VCaP (cell line): ENCODE measurements around the gene ADGRL3.

Source experiments
- H3K27ac ChIP-seq: fragments of 450-650 bp; 2 replicates; pipeline ENCODE4 v1.5.1; 2017
- TF ChIP-seq, protein P1 (sequence below): fragments of 450-650 bp; conservative IDR thresholded peaks from 2 replicates; pipeline ENCODE4 v1.5.1; 2017; ENCODE audit warnings: mild to moderate bottlenecking, moderate library complexity

The ADGRL3 gene

DNA sequence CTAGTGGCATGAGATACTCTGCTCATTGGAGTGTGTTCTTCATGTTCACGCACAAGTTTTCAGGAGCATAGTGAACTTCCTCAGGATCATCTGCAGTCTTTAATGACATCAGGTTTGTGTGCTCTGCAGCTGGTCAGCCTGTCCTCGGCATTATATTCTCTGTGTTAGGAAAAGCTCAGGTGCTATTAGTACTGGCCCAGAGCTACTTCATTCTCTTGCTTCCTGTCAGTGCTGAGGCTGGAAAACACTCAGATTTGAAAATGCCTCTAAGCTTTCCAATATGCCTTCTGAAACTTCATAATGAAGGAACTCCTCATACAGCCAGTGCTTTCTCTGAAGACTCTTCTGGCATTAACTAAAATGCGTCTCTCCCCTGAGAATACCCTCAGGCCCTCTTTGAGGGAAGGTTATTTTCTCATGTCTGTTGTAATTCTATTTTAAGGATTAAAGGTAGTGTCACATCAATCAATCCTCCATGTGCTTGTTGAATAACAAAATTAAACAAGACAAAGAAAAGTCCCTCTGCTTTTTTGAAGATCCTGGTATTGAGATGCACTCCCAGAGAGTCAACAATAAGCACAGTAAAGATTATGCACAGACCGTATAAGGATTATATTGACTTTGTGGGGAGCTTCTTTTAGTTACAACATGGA is 666.4 kb downstream of the ADGRL3 start:
- H3K27ac ChIP-seq: peak overlapping the region; percentile 97
- TF ChIP-seq, protein P1, sequence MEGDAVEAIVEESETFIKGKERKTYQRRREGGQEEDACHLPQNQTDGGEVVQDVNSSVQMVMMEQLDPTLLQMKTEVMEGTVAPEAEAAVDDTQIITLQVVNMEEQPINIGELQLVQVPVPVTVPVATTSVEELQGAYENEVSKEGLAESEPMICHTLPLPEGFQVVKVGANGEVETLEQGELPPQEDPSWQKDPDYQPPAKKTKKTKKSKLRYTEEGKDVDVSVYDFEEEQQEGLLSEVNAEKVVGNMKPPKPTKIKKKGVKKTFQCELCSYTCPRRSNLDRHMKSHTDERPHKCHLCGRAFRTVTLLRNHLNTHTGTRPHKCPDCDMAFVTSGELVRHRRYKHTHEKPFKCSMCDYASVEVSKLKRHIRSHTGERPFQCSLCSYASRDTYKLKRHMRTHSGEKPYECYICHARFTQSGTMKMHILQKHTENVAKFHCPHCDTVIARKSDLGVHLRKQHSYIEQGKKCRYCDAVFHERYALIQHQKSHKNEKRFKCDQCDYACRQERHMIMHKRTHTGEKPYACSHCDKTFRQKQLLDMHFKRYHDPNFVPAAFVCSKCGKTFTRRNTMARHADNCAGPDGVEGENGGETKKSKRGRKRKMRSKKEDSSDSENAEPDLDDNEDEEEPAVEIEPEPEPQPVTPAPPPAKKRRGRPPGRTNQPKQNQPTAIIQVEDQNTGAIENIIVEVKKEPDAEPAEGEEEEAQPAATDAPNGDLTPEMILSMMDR: no peak

DNA sequence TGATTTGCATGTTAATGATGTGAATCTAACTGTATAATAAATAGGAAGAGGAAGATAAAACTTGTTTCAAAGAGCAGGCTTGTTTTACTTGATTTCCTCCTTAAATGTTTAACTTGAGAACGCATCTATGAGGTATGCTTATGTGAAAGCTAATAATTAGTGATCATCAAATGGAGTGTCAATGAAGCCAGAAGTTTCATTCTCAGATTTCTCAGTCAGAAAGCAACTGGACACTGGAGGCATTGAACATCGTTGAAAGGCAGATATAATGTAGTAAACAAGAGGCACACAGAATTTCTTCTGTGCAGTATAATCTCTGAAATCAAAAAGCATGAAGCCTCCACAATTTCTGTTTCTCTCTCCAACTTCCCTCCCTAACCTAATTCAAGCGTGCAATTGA is 672.9 kb downstream of the ADGRL3 start:
- TF ChIP-seq, protein P1: no peak
- H3K27ac ChIP-seq: no peak overlapping the region

DNA sequence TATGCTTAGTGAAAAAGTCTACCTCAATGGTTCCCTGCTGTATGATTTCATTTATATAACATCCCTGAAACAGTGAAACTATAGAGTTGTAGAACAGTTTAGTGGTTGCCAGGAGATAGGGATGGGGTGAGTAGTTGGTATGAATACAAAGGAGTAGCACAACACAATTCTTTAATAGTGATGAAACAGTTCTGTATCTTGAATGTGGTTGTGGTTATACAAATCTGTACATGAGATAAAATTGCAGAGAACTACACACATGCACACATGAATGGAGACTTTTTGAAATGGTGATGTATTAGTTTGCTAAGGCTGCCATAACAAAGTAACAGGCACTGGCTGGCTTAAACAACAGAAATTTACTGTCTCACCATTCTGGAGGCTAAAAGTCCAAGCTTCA is 677.1 kb downstream of the ADGRL3 start:
- H3K27ac ChIP-seq: no peak overlapping the region
- TF ChIP-seq, protein P1: no peak

DNA sequence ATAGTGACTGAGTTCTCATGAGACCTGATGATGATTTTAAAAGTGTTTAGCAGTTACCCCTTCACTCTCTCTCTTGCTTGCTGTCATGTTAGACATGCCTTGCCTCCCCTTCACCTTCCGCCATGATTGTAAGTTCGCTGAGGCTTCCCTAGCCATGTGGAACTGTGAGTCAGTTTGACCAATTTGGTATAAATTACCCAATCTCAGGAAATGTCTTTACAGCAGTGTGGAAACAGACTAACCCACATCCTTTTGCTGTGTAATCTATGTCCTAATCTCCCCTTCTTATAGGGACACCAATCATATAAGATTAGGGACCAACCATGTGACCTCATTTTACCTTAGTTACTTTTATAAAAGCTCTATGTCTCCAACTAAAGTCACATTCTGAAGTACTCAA is 677.8 kb downstream of the ADGRL3 start:
- TF ChIP-seq, protein P1: no peak
- H3K27ac ChIP-seq: no peak overlapping the region

DNA sequence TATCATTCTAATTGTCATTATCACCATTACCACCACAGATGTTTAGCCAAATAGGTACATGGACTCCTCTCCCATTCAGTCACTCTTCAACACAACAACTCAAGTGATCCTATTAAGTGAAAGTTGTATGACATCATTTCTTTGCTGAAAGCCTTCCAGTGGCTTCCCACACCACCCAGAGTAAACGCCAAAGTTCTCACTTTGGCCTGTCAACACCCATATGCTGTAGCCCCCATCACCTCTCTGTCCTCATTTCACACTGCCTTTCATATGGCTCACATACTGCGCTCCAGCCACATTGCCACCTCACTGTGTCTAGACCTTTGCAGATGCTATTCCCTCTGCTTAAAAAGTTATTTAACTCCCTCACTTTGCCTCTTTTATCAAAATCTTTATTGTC is 682.3 kb downstream of the ADGRL3 start:
- no peak overlapping the region for H3K27ac ChIP-seq
- TF ChIP-seq, protein P1: no peak

DNA sequence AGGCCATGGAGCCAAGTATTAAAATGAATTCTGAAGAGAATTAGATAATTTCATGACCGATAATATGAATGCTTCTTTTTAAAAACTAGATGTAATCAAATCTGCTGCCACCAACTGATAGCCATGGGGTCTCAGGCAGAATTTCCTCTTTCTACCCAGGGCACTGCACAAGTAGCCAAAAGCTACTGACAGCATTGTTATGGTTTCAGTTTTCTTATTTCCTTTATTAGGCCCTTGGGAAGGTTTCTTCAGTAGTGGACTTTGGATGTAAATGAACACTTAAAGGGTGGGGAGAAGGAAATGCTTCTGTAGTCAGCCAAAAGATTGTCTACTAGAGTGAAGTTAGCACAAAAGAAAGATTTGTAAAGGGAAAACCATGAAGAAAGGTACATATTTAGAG is 686.0 kb downstream of the ADGRL3 start:
- H3K27ac ChIP-seq: no peak overlapping the region
- TF ChIP-seq, protein P1: no peak

DNA sequence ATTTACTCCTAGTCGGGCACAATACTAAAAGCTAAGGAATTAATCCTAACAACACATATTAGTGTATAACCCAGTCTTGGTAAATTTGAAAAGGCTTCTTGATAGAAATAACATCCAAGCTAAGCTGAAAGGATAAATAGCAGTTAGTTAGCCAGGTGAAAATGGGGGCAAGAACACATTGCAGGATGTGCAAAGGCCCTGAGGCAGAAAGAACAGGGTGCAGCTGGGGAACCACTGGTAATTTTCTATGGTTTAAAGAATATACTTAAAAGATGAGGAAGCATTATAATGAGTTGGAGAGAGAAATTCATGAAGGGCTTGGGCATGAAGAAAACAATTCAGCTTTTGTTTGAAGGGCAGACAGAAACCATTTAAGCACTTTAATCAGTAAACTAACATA is 689.0 kb downstream of the ADGRL3 start:
- TF ChIP-seq, protein P1: no peak
- no peak overlapping the region for H3K27ac ChIP-seq
